Mucosa of gallbladder (tissue), 1 donor: ENCODE data around the gene IFI35. TPM values are rescaled to one million over a fixed set of nuclear protein-coding genes. Genes with fewer than 3 reads are reported as not detected.
"Not testable (repeated sequence)": the region's sequence is repeated elsewhere in the genome, so short reads cannot be mapped to it uniquely, and the experiment has no call there.

Source experiments
- DNase-seq: peaks from one replicate; pipeline ENCODE4 v3.0.0-alpha.2; 2020; ENCODE audit warnings: low spot score
- total RNA-seq: library from RNA; stranded (reverse); gene quantifications from one replicate; pipeline ENCODE4 v1.2.1, GENCODE V29; 2021
- donor health status: DM: no; HTN: no; CAD: no.

The IFI35 gene
- total RNA-seq, 1 donor from 2014 or later: 27.0 TPM

- DNase-seq: peak; percentile 99
These were observed 8.3 kb upstream of the IFI35 start, which contains the start of gene RPL27 for GRCh38 chr17:42997984-42998938. Gene RPL27, plus strand, starts transcription at chr17:42998419. Its CDS starts 332 bp downstream, at chr17:42998751.

DNA sequence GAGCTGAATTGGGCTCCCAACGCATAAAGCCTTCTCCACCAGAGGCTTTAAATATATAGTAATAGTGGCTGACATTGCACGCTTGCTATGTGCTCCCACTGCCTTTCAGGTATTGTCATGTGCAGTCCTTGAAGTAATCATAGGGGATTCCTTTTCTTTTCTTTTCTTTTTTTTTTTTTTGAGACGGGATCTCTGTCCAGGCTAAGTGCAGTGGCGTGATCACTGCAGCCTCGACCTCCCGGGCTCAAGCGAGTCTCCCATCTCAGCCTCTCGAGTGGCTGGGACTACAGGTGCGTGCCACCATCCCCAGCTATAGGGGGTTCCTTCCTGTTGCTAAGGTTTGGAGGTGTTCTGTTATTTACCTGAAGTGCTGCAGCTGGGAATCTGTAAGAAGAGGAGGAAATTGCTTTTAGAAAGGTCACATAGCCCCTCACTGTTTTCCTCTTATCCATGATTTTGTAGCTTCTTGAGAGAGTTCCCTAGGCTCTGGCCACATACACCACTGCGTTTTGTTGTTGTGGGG, 7.5 kb upstream of the IFI35 start:
- DNase-seq: no peak

GRCh38 chr17:43000894-43001293, 5.7 kb upstream of the IFI35 start:
- not testable (repeated sequence) for DNase-seq

GRCh38 chr17:43003542-43004172, 2.9 kb upstream of the IFI35 start:
- no peak for DNase-seq

DNA sequence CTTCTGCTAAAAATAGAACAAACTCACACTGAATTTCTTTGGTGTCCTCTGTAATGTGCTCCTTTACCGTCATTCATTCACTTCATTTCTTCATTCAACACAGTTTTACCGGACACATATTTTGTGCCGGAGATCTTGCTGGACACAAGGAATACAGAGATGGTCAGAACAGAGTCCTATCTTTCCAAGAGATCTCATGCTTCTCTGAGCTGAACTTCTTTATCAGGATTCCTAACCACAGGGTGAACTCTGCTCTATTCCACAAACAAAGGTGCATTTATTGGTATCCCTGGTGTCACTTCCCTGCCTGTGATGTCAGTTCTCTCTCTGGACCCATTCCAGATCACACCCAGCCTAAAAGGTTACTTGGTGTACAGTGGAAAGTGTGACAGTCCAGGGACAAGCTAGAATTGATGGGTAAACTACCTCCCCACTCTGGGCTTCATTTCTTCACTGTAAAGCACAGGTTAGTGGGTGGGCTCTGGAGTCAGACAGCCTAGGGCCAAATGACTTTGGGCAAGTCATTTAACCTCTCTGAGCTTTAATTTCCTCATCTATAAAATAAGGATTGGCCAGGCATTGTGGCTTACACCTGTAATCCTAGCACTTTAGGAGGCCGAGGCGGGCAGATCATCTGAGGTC, 4.2 kb downstream of the IFI35 start:
- DNase-seq: peak; percentile 77

GRCh38 chr17:43011728-43012472, 5.3 kb downstream of the IFI35 start:
- DNase-seq: no peak

DNA sequence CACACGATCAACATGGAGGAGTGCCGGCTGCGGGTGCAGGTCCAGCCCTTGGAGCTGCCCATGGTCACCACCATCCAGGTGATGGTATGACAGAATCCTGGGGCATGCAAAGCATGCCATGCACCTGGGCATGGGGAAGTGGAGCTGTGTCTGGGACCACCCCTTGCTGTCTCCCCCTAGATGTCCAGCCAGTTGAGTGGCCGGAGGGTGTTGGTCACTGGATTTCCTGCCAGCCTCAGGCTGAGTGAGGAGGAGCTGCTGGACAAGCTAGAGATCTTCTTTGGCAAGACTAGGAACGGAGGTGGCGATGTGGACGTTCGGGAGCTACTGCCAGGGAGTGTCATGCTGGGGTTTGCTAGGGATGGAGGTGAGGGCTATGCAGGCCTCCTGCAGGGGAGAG, 6.7 kb downstream of the IFI35 start:
- DNase-seq: no peak

DNA sequence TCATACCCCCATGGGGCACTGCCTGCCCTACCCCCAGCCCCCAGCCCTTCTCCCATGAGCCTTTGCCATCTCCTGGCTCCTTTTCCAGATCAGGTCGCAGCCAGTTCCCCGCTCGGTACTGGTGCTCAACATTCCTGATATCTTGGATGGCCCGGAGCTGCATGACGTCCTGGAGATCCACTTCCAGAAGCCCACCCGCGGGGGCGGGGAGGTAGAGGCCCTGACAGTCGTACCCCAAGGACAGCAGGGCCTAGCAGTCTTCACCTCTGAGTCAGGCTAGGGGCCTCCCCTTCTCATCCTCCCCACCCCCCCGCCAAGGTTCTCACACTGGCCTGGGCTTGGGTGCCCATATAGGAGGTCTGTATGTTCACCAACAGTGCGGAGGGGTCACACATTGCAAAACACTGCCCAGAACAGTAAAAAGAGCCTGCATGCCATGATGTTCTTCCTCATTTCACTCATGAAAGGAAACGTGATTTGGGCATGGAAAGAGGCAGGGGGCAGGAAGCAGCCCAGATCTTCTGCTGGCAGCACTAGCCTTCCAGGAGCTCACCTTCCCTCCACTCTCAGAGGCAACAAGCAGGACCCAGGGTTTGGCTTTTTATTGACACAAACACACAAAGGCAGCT, 7.5 kb downstream of the IFI35 start:
- no peak for DNase-seq

DNA sequence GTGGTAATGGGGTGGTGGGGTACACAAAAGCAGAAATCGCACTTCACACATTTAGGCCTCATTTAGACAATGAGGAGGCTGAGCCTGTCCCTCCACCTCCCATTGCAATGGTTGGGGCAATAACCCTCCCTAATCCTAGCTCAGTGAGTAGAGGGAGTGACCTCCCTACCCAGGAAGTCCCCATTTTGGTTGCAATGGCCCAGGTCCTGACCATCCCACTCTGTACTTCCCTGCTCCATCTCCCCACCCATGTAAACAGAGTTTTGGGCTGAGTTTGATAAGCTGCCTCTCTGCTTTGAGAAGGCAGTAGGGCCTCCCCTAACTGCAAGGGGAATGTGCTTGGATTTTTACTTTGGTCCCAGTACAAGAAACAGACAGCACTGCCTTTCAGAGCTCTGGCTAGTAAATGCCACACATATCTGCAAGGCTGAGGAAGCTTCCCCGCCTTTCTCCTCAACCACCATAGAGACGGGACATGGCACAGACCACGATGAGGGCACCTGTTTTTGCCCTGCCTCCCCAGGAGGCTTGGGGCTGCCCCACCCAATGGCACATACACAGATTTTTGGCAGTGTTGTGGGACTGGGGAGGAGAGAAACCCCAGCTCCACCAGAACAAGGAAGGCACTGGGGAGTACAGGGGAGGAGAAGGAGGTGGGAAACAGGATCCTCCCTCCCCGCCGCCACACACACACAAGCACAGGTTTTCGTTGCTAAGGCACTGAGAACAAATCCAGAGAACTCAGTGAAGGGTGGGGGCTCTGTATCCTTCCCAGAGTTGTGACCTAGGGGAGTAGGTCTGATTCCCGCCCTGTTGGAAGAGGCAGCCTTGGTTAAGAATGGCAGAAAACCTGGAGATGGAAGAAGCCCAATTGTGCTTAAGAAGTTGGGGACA, 8.3 kb downstream of the IFI35 start:
- DNase-seq: no peak

DNA sequence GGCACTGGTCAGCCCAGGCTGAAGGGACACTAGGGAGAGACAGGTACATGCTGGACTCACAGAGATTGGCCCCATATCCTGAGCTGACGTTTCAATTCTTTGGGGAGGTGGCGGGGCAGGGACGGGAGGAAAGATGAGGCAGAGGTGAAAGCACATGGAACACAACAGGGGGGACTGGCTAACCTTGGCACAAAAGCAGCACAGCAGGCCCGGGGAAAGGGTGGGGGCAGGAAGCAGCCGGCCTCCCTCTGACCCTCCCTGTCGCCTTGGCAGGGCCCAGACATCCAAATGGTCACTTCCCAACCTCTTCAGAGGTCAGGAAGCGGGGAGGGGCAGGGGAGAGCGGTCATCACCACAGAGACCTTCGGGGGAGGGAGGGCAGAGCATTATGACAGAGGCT, 9.0 kb downstream of the IFI35 start:
- no peak for DNase-seq

- no peak for DNase-seq
These were observed 9.6 kb downstream of the IFI35 start for GRCh38 chr17:43016216-43016615.

GRCh38 chr17:43018008-43018853, 11.6 kb downstream of the IFI35 start:
- DNase-seq: no peak

DNA sequence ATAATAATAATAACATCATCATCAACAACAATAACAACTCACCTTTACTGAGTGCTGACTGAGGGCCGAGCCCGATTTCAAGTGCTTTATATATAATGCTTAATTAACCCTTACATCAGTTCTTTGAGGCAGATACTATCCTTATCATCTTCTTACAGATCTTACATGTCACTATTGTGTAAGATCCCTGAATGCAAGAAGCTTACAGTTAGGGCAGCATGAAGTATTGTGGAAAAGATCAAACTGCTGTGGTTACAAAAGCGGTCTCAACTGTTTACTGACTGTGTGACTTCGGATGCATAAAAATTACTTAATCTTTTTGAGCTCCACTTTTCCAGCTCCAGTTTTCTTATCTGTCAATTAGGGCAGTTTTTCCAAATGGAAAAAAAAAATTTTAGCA, 12.3 kb downstream of the IFI35 start:
- no peak for DNase-seq

DNA sequence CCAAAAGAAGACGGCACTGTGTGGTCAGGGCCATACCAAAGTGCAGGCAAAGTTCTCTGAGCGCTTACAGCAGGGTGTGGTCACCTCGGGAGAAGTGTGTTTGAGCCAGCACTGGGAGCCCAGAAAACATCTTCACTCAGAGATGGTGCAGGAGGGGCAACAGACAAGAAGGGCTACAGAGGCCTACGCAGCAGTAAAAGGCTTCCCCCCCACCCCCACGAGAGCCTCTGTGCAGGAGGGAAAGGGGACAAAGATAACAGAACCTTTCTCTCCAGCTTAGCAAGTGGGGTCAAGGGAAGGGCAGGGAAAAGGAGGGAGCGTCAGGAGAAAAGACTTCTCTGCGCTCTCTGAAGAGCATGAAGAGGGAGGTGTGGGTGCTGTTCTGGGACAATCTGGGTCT, 12.8 kb downstream of the IFI35 start:
- DNase-seq: no peak

DNA sequence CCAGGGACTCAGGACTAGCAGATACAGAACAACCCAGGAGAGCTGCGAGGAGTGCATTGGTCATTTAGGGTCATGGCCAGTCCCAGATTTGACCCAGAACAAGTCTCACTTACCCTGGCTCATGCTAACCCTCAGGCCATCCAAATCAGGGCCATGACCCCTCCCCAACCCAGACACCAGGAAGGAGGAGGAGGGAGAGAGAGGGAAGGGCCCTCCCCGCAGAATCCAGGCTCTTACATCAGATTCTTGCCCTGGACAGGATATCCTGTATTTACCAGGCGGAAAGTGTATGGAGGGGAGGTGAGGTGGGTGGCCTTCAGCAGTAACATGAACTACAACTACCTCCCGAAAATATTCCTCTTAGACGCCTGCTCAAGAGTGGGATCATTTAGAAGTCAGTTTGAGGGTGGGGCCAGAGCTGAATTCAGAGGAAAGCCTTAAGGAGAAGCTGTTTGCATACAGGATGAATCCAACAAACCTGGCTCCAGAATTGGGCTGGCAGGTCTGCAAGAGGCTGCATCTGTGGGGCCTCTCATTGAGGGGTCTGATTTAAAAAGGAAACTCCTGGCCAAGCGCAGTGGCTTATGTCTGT, 13.5 kb downstream of the IFI35 start:
- no peak for DNase-seq

DNA sequence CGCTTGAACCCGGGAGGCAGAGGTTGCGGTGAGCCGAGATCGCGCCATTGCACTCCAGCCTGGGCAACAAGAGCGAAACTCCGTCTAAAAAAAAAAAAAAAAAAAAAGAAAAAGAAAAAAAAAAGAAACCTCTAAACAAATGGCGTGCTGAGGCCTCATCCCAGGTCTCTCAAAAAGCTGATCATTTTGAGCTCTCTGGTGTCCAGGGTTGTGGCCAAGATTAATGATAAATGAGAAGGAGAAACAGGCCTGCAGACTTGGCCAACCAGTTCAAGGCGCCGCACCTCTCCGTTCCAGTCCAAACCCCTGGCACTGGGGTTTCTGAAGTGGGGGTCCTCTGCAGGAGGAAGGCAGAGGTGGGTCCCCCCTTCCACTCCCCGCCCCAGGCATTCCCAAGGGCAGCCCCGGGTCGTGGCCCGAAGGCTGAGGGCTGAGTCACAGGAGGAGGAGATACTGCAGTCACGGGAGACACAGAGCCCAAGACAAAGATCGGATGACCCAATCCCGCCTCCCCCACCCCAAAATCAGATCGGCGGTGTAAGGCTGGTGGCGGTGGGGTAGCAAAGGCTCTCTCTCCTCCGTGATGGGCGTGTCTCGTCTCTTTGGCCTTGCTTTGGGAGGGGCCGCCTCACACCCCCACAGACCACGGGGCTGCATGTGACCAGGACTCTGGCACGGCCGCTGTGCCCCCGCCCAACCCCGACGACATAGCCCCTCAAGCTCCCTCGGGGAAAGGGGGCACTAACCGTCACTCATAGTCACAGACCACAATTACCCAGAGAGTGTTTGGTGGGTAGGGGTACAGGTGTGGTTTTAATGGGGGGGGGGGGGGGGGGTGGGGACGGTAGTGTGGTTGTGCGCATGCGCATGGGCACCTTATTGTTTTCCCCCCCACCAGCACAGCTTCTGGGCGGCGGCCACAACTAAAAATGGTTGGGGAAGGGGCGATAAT, 14.5 kb downstream of the IFI35 start:
- DNase-seq: peak; percentile 62

- peak; percentile 77 for DNase-seq
These were observed 15.3 kb downstream of the IFI35 start, which contains the start of gene VAT1 for GRCh38 chr17:43021741-43022512. Gene VAT1, minus strand, starts transcription at chr17:43022385. Its CDS starts 63 bp downstream, at chr17:43022322.
